Naive thymus-derived CD4-positive, alpha-beta T cell (primary cell): ENCODE measurements around the gene SNX15. TPM values are rescaled to one million over a fixed set of nuclear protein-coding genes. Genes with fewer than 3 reads are reported as not detected.

Source experiments
- ATAC-seq: fragments of 150-1000 bp; cut with Tn5 transposase; 2 replicates; pipeline ENCODE4 v1.10.0; 2021; ENCODE audit warnings: mild to moderate bottlenecking, moderate library complexity
- CTCF ChIA-PET: fragments of 350-600 bp; sonication (Branson Sonifier 250); formaldehyde crosslinking; loops from one replicate; lab custom pipeline; 2021; ENCODE audit warnings: antibody characterized with exemption; lab: Charles Lee
- POLR2A ChIA-PET: fragments of 350-600 bp; sonication (Branson Sonifier 250); formaldehyde crosslinking; loops from one replicate; lab custom pipeline; 2021; ENCODE audit warnings: antibody characterized with exemption, inconsistent platforms; lab: Charles Lee
- DNase-seq, 9 donors: peaks; one replicate each; pipeline versions ENCODE4 v3.0.0 to v3.0.0-alpha.2; 2020 to 2022; ENCODE audit warnings: mixed read lengths in 1 of 9
- H3K27ac ChIP-seq: one replicate; pipeline ENCODE4 v1.7.0; 2013; ENCODE audit warnings: mild to moderate bottlenecking, low read depth, low read length, moderate library complexity
- H3K27me3 ChIP-seq, 2 donors: one replicate each; pipeline ENCODE4 v1.7.0; 2013; ENCODE audit warnings: low read length in 2 of 2, mild to moderate bottlenecking in 2 of 2, moderate library complexity in 2 of 2; ENCODE audit not compliant: control insufficient read depth in 2 of 2, insufficient read depth in 2 of 2
- H3K36me3 ChIP-seq, 3 experiments: 1 replicate in 2 of 3; 2 replicates in 1 of 3; pipeline ENCODE4 v1.7.0; 2013; ENCODE audit warnings: low read length in 3 of 3, mild to moderate bottlenecking in 3 of 3, moderate library complexity in 1 of 3; ENCODE audit not compliant: insufficient read depth in 3 of 3, control insufficient read depth in 2 of 3
- H3K4me1 ChIP-seq, 2 donors: one replicate each; pipeline ENCODE4 v1.7.0; 2013; ENCODE audit warnings: low read length in 2 of 2, mild to moderate bottlenecking in 2 of 2, moderate library complexity in 1 of 2; ENCODE audit not compliant: control insufficient read depth in 2 of 2, insufficient read depth in 2 of 2
- H3K4me3 ChIP-seq: 2 replicates; pipeline ENCODE4 v1.7.0; 2013; ENCODE audit warnings: mild to moderate bottlenecking, low read length
- H3K9me3 ChIP-seq, 3 experiments: 1 replicate in 2 of 3; 2 replicates in 1 of 3; pipeline ENCODE4 v1.7.0; 2013; ENCODE audit warnings: low read length in 3 of 3; ENCODE audit not compliant: control insufficient read depth in 2 of 3
- H3K27ac Mint-ChIP-seq, 9 donors: one replicate each; pipeline ENCODE4 v1.8.0; 2020 to 2022; ENCODE audit warnings: mixed read lengths in 9 of 9, mild to moderate bottlenecking in 8 of 9, moderate library complexity in 5 of 9, inconsistent platforms in 2 of 9
- H3K27me3 Mint-ChIP-seq, 5 donors: one replicate each; pipeline ENCODE4 v1.8.0; 2021 to 2022; ENCODE audit warnings: mixed read lengths in 5 of 5, mild to moderate bottlenecking in 1 of 5
- H3K36me3 Mint-ChIP-seq, 5 donors: one replicate each; pipeline ENCODE4 v1.8.0; 2020 to 2022; ENCODE audit warnings: mixed read lengths in 5 of 5, mild to moderate bottlenecking in 3 of 5, inconsistent platforms in 1 of 5
- H3K4me1 Mint-ChIP-seq, 7 donors: one replicate each; pipeline ENCODE4 v1.8.0; 2020 to 2022; ENCODE audit warnings: mixed read lengths in 7 of 7, mild to moderate bottlenecking in 3 of 7, inconsistent platforms in 1 of 7
- H3K4me3 Mint-ChIP-seq, 10 donors: one replicate each; pipeline ENCODE4 v1.8.0; 2020 to 2022; ENCODE audit warnings: mild to moderate bottlenecking in 10 of 10, mixed read lengths in 10 of 10, moderate library complexity in 6 of 10, inconsistent platforms in 2 of 10
- H3K9me3 Mint-ChIP-seq, 11 donors: one replicate each; pipeline ENCODE4 v1.8.0; 2020 to 2022; ENCODE audit warnings: mixed read lengths in 11 of 11, mild to moderate bottlenecking in 4 of 11, inconsistent platforms in 1 of 11, moderate library complexity in 1 of 11
- intact Hi-C, 2 donors: fragments of 100-400 bp; cut with micrococcal nuclease; formaldehyde crosslinking; loops; one replicate each; pipeline ENCODE4 v1.15.1; 2023
- polyA plus RNA-seq, 2 donors: library from polyadenylated mRNA; unstranded; fragments of 300-500 nt; fragmentation: Illumina TruSeq; gene quantifications; one replicate each; pipeline ENCODE4 v1.2.3, GENCODE V29; 2021
- total RNA-seq, 6 experiments: library from RNA in 5 of 6; stranded (reverse) in 5 of 6; gene quantifications; 1 replicate in 5 of 6; 2 replicates in 1 of 6; pipeline ENCODE4 v1.2.3 and lab custom pipeline; 2021 to 2026

SNX15 gene
- total and polyA plus RNA-seq, 7 experiments from 2014 or later, result 13.1 to 29.0 (median 17.6) TPM

- intact Hi-C loops, result loop anchor here (1.0 to 10.0 kb wide), 14 partner anchors 12 to 239 kb away; partner anchors contain the start of genes FAU (in 2 of the 2), MRPL49 (in 2 of the 2), PPP2R5B (in 2 of the 2) and SNX15 (in 2 of the 2)
- peaks cover 0 to 26% (median 14%) of the 10 kb centered on the region in 5 donors for H3K36me3 Mint-ChIP-seq
- ATAC-seq, result peak; percentile 96
- peak; percentile 94 to 98 (median 97) for DNase-seq
- no peaks in the 10 kb centered on the region for H3K9me3 ChIP-seq
- H3K36me3 ChIP-seq, result peaks cover 0 to 36% (median 11%) of the 10 kb centered on the region in 3 experiments
- H3K4me3 ChIP-seq, result peak within 1 kb of the TSS; percentile 61
- peaks cover 0 to 4% (median 0%) of the 10 kb centered on the region in 5 donors for H3K27me3 Mint-ChIP-seq
- peaks cover 0 to 10% (median 0%) of the 10 kb centered on the region in 11 donors for H3K9me3 Mint-ChIP-seq
- H3K27me3 ChIP-seq, result no peaks in the 10 kb centered on the region
- POLR2A ChIA-PET, result interaction anchor here (0.7 to 1.6 kb wide), 6 partner anchors 12 to 194 kb away, joined by 3 to 4 read pairs (median 4); partner anchors contain the start of genes ARL2, TM7SF2 and VPS51
- peaks cover 13 to 14% of the 10 kb centered on the region in 2 donors for H3K4me1 ChIP-seq
- CTCF ChIA-PET, result interaction anchor here (1.3 kb wide), 1 partner anchor 34 kb away, joined by 3 read pairs; no protein-coding TSS in a partner anchor
- peak within 1 kb of the TSS; percentile 94 to 99 (median 97) for H3K27ac Mint-ChIP-seq
- H3K27ac ChIP-seq, result peak within 1 kb of the TSS; percentile 86
- peak within 1 kb of the TSS; percentile 88 to 99 (median 93) for H3K4me3 Mint-ChIP-seq
- peaks cover 20 to 49% (median 27%) of the 10 kb centered on the region in 7 donors for H3K4me1 Mint-ChIP-seq
Observed at GRCh38 chr11:65083834-65084597, 56.8 kb downstream of the SNX15 start, which contains the start of the genes CDCA5 and ZFPL1. Gene CDCA5, minus strand, starts transcription at chr11:65084040. Its CDS starts 62 bp downstream, at chr11:65083978. Gene ZFPL1, plus strand, starts transcription at chr11:65084222. Its CDS starts 477 bp downstream, at chr11:65084699.

GRCh38 chr11:65084598-65085375 lies 57.5 kb downstream of the SNX15 start:
- Histone ChIP-seq H3K4me1 (peaks cover 13 to 14% of the 10 kb centered on the region in 2 donors), H3K27ac (peak overlapping the region; percentile 86), H3K4me3 (peak overlapping the region; percentile 61), H3K9me3 (no peaks in the 10 kb centered on the region), H3K27me3 (no peaks in the 10 kb centered on the region), H3K36me3 (peaks cover 0 to 43% (median 11%) of the 10 kb centered on the region in 3 experiments)
- POLR2A ChIA-PET, result interaction anchor here (0.8 to 3.2 kb wide), 7 partner anchors 10 to 56 kb away, joined by 3 to 22 read pairs (median 5); partner anchors contain the start of genes FAU, MRPL49, SYVN1 and VPS51
- intact Hi-C loops, result loop anchor here (1.0 to 10.0 kb wide), 14 partner anchors 12 to 240 kb away; partner anchors contain the start of genes FAU (in 2 of the 2), MRPL49 (in 2 of the 2), PPP2R5B (in 2 of the 2) and SNX15 (in 2 of the 2)
- Mint-ChIP-seq H3K27me3 (peaks cover 0 to 4% (median 0%) of the 10 kb centered on the region in 5 donors), H3K4me3 (peak overlapping the region; percentile 88 to 99 (median 93)), H3K36me3 (peaks cover 0 to 29% (median 17%) of the 10 kb centered on the region in 5 donors), H3K4me1 (peaks cover 20 to 46% (median 27%) of the 10 kb centered on the region in 7 donors), H3K9me3 (peaks cover 0 to 10% (median 0%) of the 10 kb centered on the region in 11 donors), H3K27ac (peak overlapping the region; percentile 94 to 99 (median 97))
- DNase-seq (no peak), ATAC-seq (no peak)
- CTCF ChIA-PET, result interaction anchor here (0.8 to 1.4 kb wide), 3 partner anchors 15 to 71 kb away, joined by 3 to 7 read pairs (median 4); partner anchors contain the start of gene ARL2

GRCh38 chr11:65085446-65085845 lies 58.2 kb downstream of the SNX15 start:
- no peaks in the 10 kb centered on the region for H3K9me3 ChIP-seq
- H3K27me3 Mint-ChIP-seq, result peaks cover 0 to 4% (median 0%) of the 10 kb centered on the region in 5 donors
- no peak overlapping the region for H3K4me3 ChIP-seq
- peaks cover 0 to 26% (median 17%) of the 10 kb centered on the region in 5 donors for H3K36me3 Mint-ChIP-seq
- ChIA-PET POLR2A (interaction anchor here (0.7 to 3.2 kb wide), 8 partner anchors 10 to 71 kb away, joined by 3 to 22 read pairs (median 4); partner anchors contain the start of genes FAU, MRPL49, SYVN1 and VPS51), CTCF (interaction anchor here (0.8 to 1.4 kb wide), 3 partner anchors 14 to 71 kb away, joined by 3 to 7 read pairs (median 4); partner anchors contain the start of gene ARL2)
- peaks cover 0 to 9% (median 0%) of the 10 kb centered on the region in 11 donors for H3K9me3 Mint-ChIP-seq
- peak overlapping the region; percentile 86 for H3K27ac ChIP-seq
- intact Hi-C loops, result loop anchor here in 1 of 2 donors (10.0 kb wide), 1 partner anchor 241 kb away; the partner anchor contains the start of gene CDC42BPG
- DNase-seq (no peak), ATAC-seq (no peak)
- peak overlapping the region; percentile 9 to 99 (median 97) for H3K27ac Mint-ChIP-seq
- peaks cover 0 to 43% (median 11%) of the 10 kb centered on the region in 3 experiments for H3K36me3 ChIP-seq
- H3K4me1 ChIP-seq, result peaks cover 13 to 14% of the 10 kb centered on the region in 2 donors
- peak overlapping the region; percentile 88 to 99 (median 93) for H3K4me3 Mint-ChIP-seq
- peaks cover 20 to 43% (median 27%) of the 10 kb centered on the region in 7 donors for H3K4me1 Mint-ChIP-seq
- no peaks in the 10 kb centered on the region for H3K27me3 ChIP-seq

GRCh38 chr11:65086809-65087208 lies 59.6 kb downstream of the SNX15 start:
- DNase-seq (no peak), ATAC-seq (no peak)
- H3K36me3 Mint-ChIP-seq, result peaks cover 0 to 22% (median 17%) of the 10 kb centered on the region in 5 donors
- Histone ChIP-seq H3K9me3 (no peaks in the 10 kb centered on the region), H3K27me3 (no peaks in the 10 kb centered on the region), H3K4me3 (no peak overlapping the region), H3K4me1 (peaks cover 13 to 14% of the 10 kb centered on the region in 2 donors), H3K27ac (no peak overlapping the region), H3K36me3 (peaks cover 0 to 43% (median 11%) of the 10 kb centered on the region in 3 experiments)
- H3K4me3 Mint-ChIP-seq, result peak overlapping the region in 2 of 10 donors; percentile 15 to 42
- H3K4me1 Mint-ChIP-seq, result peaks cover 20 to 34% (median 27%) of the 10 kb centered on the region in 7 donors
- ChIA-PET CTCF (no interaction called here), POLR2A (interaction anchor here (0.6 to 3.2 kb wide), 5 partner anchors 23 to 803 kb away, joined by 3 to 22 read pairs (median 3); partner anchors contain the start of genes FAU, MRPL49 and SYVN1)
- peaks cover 0 to 4% (median 0%) of the 10 kb centered on the region in 5 donors for H3K27me3 Mint-ChIP-seq
- peak overlapping the region in 1 of 9 donors; percentile 36 for H3K27ac Mint-ChIP-seq
- peaks cover 0 to 8% (median 0%) of the 10 kb centered on the region in 11 donors for H3K9me3 Mint-ChIP-seq
- intact Hi-C loops, result loop anchor here in 1 of 2 donors (10.0 kb wide), 1 partner anchor 242 kb away; the partner anchor contains the start of gene CDC42BPG

- CTCF ChIA-PET, result no interaction called here
- POLR2A ChIA-PET, result interaction anchor here (0.6 to 3.2 kb wide), 3 partner anchors 34 to 325 kb away, joined by 3 to 22 read pairs (median 12); partner anchors contain the start of genes FAU, MRPL49 and SYVN1
- peaks cover 0 to 4% (median 0%) of the 10 kb centered on the region in 5 donors for H3K27me3 Mint-ChIP-seq
- peaks cover 0 to 43% (median 11%) of the 10 kb centered on the region in 3 experiments for H3K36me3 ChIP-seq
- H3K4me1 ChIP-seq, result peaks cover 13 to 14% of the 10 kb centered on the region in 2 donors
- H3K9me3 Mint-ChIP-seq, result peaks cover 0 to 8% (median 0%) of the 10 kb centered on the region in 11 donors
- peak overlapping the region in 2 of 9 donors; percentile 10 to 36 for H3K27ac Mint-ChIP-seq
- intact Hi-C loops, result loop anchor here in 1 of 2 donors (10.0 kb wide), 1 partner anchor 242 kb away; the partner anchor contains the start of gene CDC42BPG
- peaks cover 20 to 34% (median 27%) of the 10 kb centered on the region in 7 donors for H3K4me1 Mint-ChIP-seq
- H3K27ac ChIP-seq, result no peak overlapping the region
- H3K9me3 ChIP-seq, result no peaks in the 10 kb centered on the region
- H3K36me3 Mint-ChIP-seq, result peaks cover 0 to 22% (median 17%) of the 10 kb centered on the region in 5 donors
- DNase-seq (no peak), ATAC-seq (no peak)
- H3K27me3 ChIP-seq, result no peaks in the 10 kb centered on the region
- H3K4me3 ChIP-seq, result no peak overlapping the region
- peak overlapping the region in 1 of 10 donors; percentile 25 for H3K4me3 Mint-ChIP-seq
Observed at GRCh38 chr11:65087216-65087615, 60.0 kb downstream of the SNX15 start.
